GM21717 (cell line): ENCODE data around the gene IL4I1.

ENCODE experiments used
- ATAC-seq: cut with Tn5 transposase; IDR thresholded peaks from one replicate; pipeline ENCODE4 v1.9.1; 2021; ENCODE audit warnings: mild to moderate bottlenecking, moderate library complexity; ENCODE audit not compliant: unreplicated experiment

Gene IL4I1

GRCh38 chr19:49866933-49867782 is 29.5 kb downstream of the IL4I1 start, which contains the start of gene PNKP:
Gene PNKP, minus strand, starts transcription at chr19:49867576. Its CDS starts 372 bp downstream, at chr19:49867204.
- ATAC-seq: peak; percentile 25

DNA sequence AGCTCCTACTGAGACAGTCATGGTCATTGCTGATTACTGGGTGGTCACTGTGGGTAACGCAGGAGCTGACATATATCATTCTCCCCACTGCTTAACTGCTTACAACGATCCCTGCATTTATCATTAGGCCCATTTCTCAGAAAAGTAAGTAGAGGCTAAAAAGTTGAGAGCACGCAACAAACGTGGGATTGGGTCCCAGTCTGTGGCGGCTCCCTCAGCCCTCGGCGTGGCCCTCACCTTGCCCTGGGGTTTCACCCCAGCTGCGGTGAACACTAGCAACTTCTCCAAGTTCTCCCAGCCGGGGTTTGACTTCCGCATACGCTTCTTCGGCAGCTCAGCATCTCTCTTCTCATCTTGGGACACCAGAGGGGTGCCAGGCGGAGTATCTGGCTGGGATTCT is 31.8 kb downstream of the IL4I1 start:
- no peak for ATAC-seq

GRCh38 chr19:49863935-49864320 is 32.8 kb downstream of the IL4I1 start:
- no peak for ATAC-seq

DNA sequence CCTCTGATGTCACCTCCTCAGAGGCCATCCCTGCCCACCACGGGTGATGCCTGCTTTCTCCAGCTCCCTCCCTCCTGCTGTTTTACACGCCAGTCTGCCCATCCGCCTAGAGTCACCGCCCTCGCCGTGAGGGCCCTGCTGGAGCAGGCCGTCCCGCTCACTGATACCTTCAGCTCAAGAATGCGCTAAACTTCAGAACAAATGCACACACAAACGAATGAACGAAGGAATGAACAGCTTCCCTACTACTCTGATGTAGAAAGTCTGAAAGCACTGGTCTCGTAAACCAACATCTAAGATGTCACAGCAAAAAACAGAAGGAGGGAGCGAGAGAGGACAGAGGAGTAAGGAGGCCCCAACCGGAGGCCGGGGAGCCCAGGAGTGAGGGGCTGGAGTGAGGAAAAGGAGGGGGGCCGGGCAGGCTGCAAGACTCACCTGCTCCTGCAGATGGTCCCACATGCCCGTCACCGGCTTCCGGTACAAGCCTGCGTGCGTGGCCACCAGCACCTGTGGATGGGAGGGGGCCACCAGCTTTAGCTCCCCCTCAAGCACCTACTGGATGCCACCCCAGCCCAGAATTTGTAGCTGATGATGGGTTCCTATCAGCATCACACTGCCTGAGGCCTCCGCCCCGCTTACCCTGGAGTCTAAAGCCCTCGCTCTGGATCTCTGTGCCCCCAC is 33.3 kb downstream of the IL4I1 start:
- no peak for ATAC-seq

DNA sequence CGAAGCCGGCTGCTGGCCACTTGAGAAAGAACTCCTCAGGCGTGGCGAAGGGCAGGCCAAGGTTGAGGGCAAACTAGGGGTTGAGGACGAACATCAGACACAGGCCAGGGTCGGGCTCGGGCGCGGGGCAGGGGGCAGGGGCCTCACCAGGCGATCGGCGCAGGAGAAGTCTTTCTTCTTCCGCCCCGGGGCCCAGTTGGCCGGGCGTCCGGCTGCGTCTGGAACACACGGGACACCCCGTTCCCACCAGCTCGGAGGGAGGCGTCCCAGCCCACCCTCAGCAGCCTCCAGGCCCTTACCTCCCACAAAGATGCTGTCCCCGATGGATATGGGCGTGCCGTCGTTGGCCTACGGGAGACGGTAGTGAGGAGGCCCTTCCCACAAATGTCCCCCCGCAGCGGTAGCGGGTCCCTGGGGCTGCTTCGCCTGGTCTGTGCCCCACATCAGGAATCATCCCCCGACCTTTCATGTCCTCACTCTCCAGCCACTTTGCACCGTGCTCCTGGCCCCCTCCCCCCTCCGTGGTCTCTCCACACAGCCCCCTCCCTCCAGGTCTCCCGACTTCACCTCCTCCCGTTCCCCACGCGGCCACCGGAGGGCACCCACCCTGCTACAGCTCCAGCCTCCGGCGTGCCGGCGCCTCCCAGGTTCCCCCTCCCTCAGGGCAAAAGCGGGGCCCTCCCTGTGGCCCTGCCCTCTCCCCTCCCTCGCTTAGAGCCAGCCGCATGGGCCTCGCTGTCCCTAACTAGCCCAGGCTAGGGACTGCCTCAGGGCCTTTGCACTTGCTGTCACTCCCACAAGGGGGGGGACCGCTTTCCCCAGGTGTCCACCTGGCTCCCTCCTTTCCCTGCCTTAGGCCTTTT is 34.1 kb downstream of the IL4I1 start:
- ATAC-seq: no peak

DNA sequence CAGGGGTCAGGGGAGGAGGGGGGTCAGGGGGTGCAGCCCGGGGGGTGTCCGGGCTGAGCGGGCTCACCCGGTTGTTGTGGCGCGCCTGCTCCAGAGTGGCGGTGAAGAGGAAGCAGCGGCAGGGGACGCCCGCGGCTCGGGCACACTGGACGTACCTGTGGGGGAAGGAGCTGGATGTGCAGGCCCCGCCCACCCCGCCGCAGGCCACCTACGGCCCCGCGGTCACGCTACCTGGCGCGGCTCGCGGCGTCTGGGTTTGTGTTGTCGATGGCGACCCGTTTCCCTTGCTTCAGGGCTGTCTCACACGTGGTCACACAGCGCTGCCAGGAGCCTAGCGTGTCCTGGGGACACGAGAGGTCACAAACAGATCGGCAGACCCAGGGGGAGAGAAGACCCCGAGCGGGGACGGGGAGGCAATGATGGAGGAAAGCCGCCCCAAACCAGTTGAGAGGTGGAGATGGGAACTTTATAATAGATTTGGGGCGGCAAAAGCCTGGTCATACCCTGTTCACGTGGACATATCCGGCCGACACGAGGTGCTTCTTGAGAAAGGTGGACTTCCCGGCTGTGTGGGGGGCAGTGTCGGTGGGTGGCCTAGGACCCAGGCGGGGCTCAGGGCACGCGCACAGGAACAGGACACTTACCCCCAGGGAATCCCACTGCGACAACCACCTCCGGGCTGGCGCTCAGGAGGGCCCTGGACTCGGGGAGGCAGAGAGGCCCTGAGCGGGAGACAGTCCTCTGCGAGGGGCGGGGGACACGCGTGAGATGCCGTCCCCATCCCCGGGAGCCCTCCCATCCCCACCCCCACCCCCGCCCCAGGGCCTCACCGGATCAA is 34.9 kb downstream of the IL4I1 start:
- ATAC-seq: no peak

DNA sequence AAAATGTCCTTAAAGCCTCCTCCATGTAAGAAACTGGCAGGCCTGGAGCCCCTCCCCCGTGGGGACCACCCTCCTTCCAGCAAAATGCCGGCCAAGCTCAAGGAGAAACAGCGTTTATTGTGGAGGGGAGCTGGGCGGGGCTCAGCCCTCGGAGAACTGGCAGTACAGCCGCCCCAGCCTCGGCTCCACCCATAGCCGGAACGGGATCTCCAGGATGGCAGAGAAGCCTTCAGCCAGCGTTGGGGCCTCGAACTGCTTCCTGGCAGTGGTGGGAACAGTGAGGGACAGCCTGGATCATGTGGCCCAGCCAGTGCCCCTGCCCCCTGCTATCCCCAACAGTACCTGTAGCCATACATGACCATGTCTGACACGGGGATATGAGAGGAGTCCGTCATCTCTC is 35.6 kb downstream of the IL4I1 start:
- no peak for ATAC-seq

GRCh38 chr19:49860336-49861102 is 36.2 kb downstream of the IL4I1 start:
- no peak for ATAC-seq

GRCh38 chr19:49859682-49860335 is 36.9 kb downstream of the IL4I1 start:
- ATAC-seq: no peak

- no peak for ATAC-seq
Measured at GRCh38 chr19:49858088-49858985, 38.4 kb downstream of the IL4I1 start.

DNA sequence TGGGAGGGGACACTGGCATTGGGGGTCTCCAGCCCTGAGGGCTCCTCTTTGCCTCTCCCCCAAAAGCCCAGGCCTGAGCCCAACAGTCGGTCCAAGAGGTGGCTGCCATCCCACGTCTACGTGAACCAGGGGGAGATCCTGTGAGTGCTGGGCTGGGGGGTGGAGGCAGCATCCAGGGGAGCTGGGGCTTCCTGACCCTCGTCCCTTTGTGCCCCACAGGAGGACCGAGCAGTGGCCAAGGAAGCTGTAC is 38.9 kb downstream of the IL4I1 start:
- no peak for ATAC-seq

GRCh38 chr19:49857061-49857837 is 39.4 kb downstream of the IL4I1 start:
- no peak for ATAC-seq

DNA sequence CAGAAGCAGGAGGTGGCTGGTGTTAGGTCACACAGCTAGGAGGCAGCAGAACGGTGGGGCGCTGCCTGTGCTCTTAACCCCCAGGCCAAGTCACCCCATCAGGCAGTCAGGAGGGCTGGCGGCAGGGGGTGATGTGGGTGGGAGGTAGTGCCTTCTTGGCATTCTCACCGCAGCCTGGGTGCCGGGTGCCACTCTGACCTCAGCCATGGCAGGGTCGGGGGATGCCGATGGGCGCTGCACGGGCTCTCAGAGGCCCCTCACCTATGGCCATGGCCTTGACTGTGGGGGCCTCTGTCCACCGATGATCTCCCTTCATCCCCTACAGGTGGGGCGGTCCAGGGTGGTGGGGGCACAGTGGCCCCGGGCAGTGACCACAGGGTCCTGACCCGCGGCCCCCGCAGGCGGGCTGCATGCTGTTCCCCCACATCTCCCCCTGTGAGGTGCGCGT is 40.1 kb downstream of the IL4I1 start:
- ATAC-seq: no peak

GRCh38 chr19:49855676-49856573 is 40.8 kb downstream of the IL4I1 start:
- no peak for ATAC-seq

- no peak for ATAC-seq
Measured at GRCh38 chr19:49855277-49855675, 41.4 kb downstream of the IL4I1 start.

DNA sequence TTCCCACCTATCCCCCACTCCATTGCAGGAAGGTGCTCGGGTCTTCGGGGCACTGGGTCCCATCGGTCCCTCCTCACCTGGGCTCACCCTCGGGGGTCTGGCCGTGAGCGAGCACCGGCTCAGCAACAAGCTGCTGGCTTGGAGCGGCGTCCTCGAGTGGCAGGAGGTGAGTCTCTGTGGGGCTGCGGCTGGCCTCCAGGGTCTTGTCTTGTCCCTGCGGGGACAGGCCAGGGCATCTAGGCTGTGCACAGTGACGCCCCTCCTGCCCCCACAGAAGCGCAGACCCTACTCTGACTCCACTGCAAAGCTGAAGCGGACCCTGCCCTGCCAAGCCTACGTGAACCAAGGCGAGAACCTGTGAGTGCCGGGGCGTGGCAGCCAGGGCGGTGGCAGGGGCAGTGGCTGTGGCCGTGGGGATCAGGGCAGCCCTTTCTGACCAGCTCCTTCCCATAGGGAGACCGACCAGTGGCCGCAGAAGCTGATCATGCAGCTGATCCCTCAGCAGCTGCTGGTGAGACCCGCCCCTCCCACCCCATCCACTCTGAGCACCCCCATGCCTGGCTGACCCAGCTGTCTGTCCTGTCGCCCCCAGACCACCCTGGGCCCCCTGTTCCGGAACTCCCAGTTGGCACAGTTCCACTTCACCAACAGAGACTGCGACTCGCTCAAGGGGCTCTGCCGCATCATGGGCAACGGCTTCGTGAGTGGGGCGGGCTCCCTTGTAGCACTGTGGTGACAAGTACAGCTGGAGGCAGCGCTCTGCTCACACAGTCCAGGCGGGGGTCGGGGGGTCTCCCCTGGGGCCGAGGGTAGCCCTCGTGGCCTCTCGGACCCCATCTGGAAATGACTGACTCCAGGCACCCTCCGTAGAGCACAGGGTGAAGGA is 42.1 kb downstream of the IL4I1 start:
- ATAC-seq: no peak
